ENCODE measurements around the gene C12orf57.

C12orf57 gene

GRCh38 chr12:6980075-6980474 is 36.3 kb downstream of the C12orf57 start:
- no peak for TF ChIP-seq CTCF (IDR thresholded peaks at IDR 0.05; ENCODE audit: low read depth, low read length)
- TF ChIP-seq MYC (IDR thresholded peaks at IDR 0.05; ENCODE audit: low read depth, low read length): no peak
- no peak for TF ChIP-seq POLR2A (IDR thresholded peaks at IDR 0.05; ENCODE audit: extremely low read depth, insufficient read length)
- no peak for DNase-seq (ENCODE audit: low read depth)
- no peak overlapping the region for H3K4me3 ChIP-seq (ENCODE audit: low read depth, low read length)

- no peak overlapping the region for H3K4me3 ChIP-seq (ENCODE audit: low read depth, low read length)
- DNase-seq (ENCODE audit: low read depth): no peak
- TF ChIP-seq MAX (IDR thresholded peaks at IDR 0.05; ENCODE audit: low read depth, low read length) (no peak), CTCF (IDR thresholded peaks at IDR 0.05; ENCODE audit: low read depth, low read length) (no peak), MYC (IDR thresholded peaks at IDR 0.05; ENCODE audit: low read depth, low read length) (no peak), POLR2A (IDR thresholded peaks at IDR 0.05; ENCODE audit: extremely low read depth, insufficient read length) (no peak)
Observed at GRCh38 chr12:6980740-6981139, 36.9 kb downstream of the C12orf57 start.

- H3K4me3 ChIP-seq (ENCODE audit: low read depth, low read length): no peak overlapping the region
- no peak for TF ChIP-seq MYC (IDR thresholded peaks at IDR 0.05; ENCODE audit: low read depth, low read length)
- no peak for TF ChIP-seq POLR2A (IDR thresholded peaks at IDR 0.05; ENCODE audit: extremely low read depth, insufficient read length)
- no peak for TF ChIP-seq CTCF (IDR thresholded peaks at IDR 0.05; ENCODE audit: low read depth, low read length)
- TF ChIP-seq MAX (IDR thresholded peaks at IDR 0.05; ENCODE audit: low read depth, low read length): no peak
- DNase-seq (ENCODE audit: low read depth): no peak
Observed at GRCh38 chr12:6981152-6982052, 37.6 kb downstream of the C12orf57 start.

- no peak for TF ChIP-seq MAX (IDR thresholded peaks at IDR 0.05; ENCODE audit: low read depth, low read length)
- TF ChIP-seq MYC (IDR thresholded peaks at IDR 0.05; ENCODE audit: low read depth, low read length): no peak
- TF ChIP-seq CTCF (IDR thresholded peaks at IDR 0.05; ENCODE audit: low read depth, low read length): no peak
- TF ChIP-seq POLR2A (IDR thresholded peaks at IDR 0.05; ENCODE audit: extremely low read depth, insufficient read length): no peak
- H3K4me3 ChIP-seq (ENCODE audit: low read depth, low read length): no peak overlapping the region
- DNase-seq (ENCODE audit: low read depth): no peak
Observed at GRCh38 chr12:6982532-6982931, 38.7 kb downstream of the C12orf57 start.

- TF ChIP-seq MAX (IDR thresholded peaks at IDR 0.05; ENCODE audit: low read depth, low read length) (no peak), POLR2A (IDR thresholded peaks at IDR 0.05; ENCODE audit: extremely low read depth, insufficient read length) (no peak), CTCF (IDR thresholded peaks at IDR 0.05; ENCODE audit: low read depth, low read length) (no peak), MYC (IDR thresholded peaks at IDR 0.05; ENCODE audit: low read depth, low read length) (no peak)
- no peak for DNase-seq (ENCODE audit: low read depth)
- H3K4me3 ChIP-seq (ENCODE audit: low read depth, low read length): no peak overlapping the region
Observed at GRCh38 chr12:6987956-6988553, 44.2 kb downstream of the C12orf57 start.

All from NB4 (cell line).